Activated CD4-positive, CD25-positive, alpha-beta regulatory T cell treated with anti-CD3 and anti-CD28 coated beads, Interleukin-2, amount 50 U/mL, for 24 hours (primary cell): ENCODE measurements around the gene PRKCA.
A peak's percentile ranks its signal among the peaks of the same experiment; 100 is the strongest.

Experiments
- ATAC-seq, 2 donors: fragments of 150-1000 bp; cut with Tn5 transposase; one replicate each; pipeline ENCODE4 v1.10.0; 2021; ENCODE audit warnings: mild to moderate bottlenecking in 1 of 2, moderate library complexity in 1 of 2

PRKCA gene

GRCh38 chr17:66849032-66849655 is 546.7 kb downstream of the PRKCA start:
- no peak for ATAC-seq

DNA sequence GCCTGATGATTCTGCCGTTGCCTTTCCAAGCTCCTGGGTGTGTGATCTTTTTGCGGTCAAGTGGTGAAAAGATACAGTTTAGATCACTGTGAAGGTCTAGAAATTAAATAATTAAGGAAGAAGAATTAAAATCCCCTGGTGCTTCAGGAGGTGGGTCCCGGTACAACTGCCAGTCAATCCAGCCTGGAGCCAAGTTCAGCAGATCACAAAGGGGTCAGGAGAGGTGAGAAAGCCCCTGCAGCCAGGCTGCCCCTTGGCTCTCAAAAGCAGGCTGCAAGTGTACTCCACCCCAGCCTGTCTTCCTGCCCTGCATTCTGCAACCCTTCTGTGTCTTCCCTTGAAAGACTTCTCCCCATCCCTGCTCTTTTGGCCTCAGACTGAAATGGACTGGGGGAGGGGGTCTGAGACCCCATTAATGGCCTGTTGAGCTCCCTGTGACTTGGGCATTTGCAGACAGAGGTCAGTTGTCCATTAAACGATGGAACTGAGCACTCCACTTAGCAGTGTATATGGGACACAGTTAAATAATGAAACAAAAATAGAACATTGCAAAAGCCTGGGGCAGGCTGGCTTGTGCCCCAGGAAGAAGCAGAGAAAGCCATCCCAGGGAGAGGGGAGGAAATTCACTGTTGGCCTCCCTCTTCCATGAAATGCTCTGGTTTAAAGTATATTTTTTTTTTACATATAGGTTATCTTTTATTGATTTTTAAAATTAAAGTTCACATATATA is 547.6 kb downstream of the PRKCA start:
- no peak for ATAC-seq

DNA sequence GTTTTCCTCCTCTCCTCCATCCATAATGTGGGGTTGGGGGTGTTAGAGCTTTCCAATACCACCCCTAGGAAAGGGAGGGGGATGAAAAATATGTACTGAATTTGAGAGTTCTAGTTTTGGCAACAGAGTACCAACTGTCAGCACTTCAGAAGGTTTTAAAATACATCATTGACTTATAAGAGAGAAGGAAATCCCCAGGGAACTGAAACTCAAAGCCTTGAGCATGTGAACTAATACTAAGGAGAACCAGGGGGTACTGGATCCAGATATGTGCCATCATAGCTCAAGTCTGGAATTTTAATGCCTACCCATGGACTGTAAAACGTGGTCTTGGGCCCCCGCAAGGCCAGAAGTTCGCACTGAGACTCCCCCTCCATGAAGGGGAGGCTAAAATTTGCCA is 548.3 kb downstream of the PRKCA start:
- ATAC-seq, result no peak

DNA sequence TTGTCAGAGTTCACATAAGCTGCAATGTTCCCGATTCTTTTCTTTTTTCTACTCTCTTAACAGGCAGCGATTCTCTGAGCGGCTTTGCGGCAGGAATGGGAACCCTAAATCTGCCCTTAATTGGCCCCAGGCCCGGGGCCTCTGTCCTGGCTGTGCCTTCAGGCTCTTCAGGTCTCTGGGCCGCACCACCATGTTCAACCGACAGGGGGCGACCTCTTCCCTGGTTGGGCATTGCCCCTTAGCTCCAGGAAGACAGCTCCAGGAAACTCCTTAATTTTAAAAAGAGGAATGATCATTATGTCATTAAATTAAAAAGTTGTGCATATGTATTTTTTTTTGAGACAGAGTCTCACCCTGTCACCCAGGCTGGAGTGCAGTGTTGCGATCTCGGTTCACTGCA is 552.8 kb downstream of the PRKCA start:
- ATAC-seq, result no peak

GRCh38 chr17:66858226-66859083 is 556.0 kb downstream of the PRKCA start:
- ATAC-seq, result no peak

- ATAC-seq, result no peak
Measured at GRCh38 chr17:66859353-66859752, 556.9 kb downstream of the PRKCA start.

DNA sequence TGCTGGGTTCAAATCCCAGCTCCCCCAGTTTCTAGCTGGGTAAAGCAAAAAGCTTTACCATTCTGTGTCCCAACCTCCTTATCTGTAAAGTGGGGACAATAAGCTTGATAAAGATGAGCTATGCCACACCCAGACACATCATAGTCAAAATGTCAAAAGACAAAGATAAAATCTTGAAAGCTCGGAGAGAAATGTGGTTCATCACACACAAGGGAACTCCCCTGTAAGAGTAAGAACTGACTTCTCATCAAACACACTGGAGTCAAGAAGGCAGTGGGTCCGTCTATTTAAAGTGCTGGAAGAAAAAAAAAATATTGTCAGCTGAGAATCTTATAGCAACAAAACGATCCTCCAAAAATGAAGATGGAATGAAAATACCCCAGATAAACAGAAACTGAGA is 557.8 kb downstream of the PRKCA start:
- ATAC-seq, result peak in 1 of 2 donors; percentile 33
